Colonic mucosa (tissue), 4 donors: ENCODE measurements around the gene AK9. TPM values are rescaled to one million over a fixed set of nuclear protein-coding genes. Genes with fewer than 3 reads are reported as not detected.
"Not testable (repeated sequence)": the region's sequence is repeated elsewhere in the genome, so short reads cannot be mapped to it uniquely, and the experiment has no call there.

ENCODE experiments used
- DNase-seq: peaks from one replicate; pipeline ENCODE4 v3.0.0-alpha.2; 2020
- H3K27ac ChIP-seq: fragments of 200-600 bp; one replicate; pipeline ENCODE4 v1.8.0; 2021
- H3K27me3 ChIP-seq: fragments of 200-600 bp; one replicate; pipeline ENCODE4 v1.8.0; 2021
- H3K36me3 ChIP-seq: fragments of 200-600 bp; one replicate; pipeline ENCODE4 v1.8.0; 2021
- H3K4me1 ChIP-seq: fragments of 200-600 bp; one replicate; pipeline ENCODE4 v1.8.0; 2021; ENCODE audit warnings: mild to moderate bottlenecking
- H3K4me3 ChIP-seq: fragments of 200-600 bp; one replicate; pipeline ENCODE4 v1.8.0; 2021
- H3K9ac ChIP-seq, 2 donors: one replicate each; pipeline ENCODE4 v1.7.0; 2013; ENCODE audit warnings: control low read depth in 2 of 2, low read depth in 2 of 2, low read length in 2 of 2
- H3K9me3 ChIP-seq: fragments of 200-600 bp; one replicate; pipeline ENCODE4 v1.8.0; 2021
- intact Hi-C: fragments of 100-400 bp; cut with DNase I; formaldehyde crosslinking; loops from one replicate; pipeline ENCODE4 v1.14.1; 2022
- total RNA-seq, 2 donors: library from RNA; stranded (reverse); fragmentation: NEBNext Ultra II Directional in 1 of 2; extraction: Animal tissue kit (Norgen Biotek cat#: 25700) in 1 of 2; gene quantifications; one replicate each; pipeline ENCODE4 v1.2.1, GENCODE V29; 2021
- TF ChIP-seq, protein P1 (sequence below): fragments of 200-600 bp; IDR thresholded peaks from one replicate; pipeline ENCODE4 v1.8.0; 2022; ENCODE audit warnings: antibody characterized with exemption, mild to moderate bottlenecking
- donor health status: healthy.
- donor health status: DM: no; HTN: no; CAD: no.
- donor health status: DM: no; HTN: no; CAD: no.

AK9 gene
- total RNA-seq, 2 donors from 2014 or later, result 5.6 to 5.7 TPM

DNA sequence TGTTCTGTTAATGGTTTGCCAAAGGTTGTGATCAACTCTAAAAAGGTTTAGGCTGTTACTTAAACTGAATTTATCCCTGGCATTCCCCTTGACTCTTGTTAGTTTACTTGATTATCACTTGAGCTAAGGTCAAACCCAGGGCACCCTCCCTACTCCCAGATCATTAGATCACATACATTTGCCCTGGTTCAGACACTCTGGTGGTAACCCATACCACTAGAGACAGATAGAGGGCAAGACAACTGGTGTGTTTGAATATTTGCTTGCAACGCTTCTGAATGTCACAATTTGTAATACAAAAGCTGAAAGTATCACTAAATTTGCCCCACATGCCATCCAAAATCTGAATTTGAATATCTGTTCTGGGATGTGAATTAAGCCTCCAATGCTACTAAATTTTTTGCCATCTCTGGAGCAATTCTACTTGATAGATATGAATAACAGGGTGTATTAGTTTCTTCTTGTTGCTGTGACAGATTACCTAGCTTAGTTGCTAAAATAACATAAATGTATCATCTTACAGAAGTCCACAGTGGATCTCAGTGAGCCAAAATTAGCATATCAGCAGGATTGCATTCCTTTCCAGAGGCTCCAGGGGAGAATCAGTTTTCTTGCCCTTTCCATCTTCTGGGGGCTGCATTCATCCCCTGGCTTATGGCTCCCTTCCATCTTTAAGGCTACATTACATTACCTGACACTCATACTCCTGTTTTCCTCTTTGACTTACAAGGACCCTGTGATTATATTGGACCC is 45.4 kb upstream of the AK9 start:
- intact Hi-C loops, result no loop called here
- DNase-seq, result no peak
- no peaks in the 10 kb centered on the region for H3K4me1 ChIP-seq
- H3K27ac ChIP-seq, result no peak overlapping the region
- H3K36me3 ChIP-seq, result no peaks in the 10 kb centered on the region
- no peak overlapping the region for H3K4me3 ChIP-seq
- H3K9me3 ChIP-seq, result no peaks in the 10 kb centered on the region
- H3K9ac ChIP-seq, result no peak overlapping the region
- TF ChIP-seq, protein P1, sequence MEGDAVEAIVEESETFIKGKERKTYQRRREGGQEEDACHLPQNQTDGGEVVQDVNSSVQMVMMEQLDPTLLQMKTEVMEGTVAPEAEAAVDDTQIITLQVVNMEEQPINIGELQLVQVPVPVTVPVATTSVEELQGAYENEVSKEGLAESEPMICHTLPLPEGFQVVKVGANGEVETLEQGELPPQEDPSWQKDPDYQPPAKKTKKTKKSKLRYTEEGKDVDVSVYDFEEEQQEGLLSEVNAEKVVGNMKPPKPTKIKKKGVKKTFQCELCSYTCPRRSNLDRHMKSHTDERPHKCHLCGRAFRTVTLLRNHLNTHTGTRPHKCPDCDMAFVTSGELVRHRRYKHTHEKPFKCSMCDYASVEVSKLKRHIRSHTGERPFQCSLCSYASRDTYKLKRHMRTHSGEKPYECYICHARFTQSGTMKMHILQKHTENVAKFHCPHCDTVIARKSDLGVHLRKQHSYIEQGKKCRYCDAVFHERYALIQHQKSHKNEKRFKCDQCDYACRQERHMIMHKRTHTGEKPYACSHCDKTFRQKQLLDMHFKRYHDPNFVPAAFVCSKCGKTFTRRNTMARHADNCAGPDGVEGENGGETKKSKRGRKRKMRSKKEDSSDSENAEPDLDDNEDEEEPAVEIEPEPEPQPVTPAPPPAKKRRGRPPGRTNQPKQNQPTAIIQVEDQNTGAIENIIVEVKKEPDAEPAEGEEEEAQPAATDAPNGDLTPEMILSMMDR, result no peak
- no peaks in the 10 kb centered on the region for H3K27me3 ChIP-seq

DNA sequence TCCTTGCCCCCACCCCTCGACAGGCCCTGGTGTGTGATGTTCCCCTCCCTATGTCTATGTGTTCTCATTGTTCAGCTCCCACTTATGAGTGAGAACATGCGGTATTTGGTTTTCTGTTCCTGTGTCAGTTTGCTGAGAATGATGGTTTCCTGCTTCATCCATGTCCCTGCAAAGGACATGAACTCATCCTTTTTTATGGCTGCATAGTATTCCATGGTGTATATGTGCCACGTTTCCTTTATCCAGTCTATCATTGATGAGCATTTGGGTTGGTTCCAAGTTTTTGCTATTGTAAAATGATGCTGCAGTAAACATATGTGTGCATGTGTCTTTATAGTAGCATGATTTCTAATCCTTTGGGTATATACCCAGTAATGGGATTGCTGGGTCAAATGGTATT is 34.2 kb upstream of the AK9 start:
- H3K27ac ChIP-seq, H3K9me3 ChIP-seq, H3K27me3 ChIP-seq, H3K4me1 ChIP-seq, DNase-seq, H3K36me3 ChIP-seq, H3K4me3 ChIP-seq, intact Hi-C loops, H3K9ac ChIP-seq: not testable (repeated sequence)

DNA sequence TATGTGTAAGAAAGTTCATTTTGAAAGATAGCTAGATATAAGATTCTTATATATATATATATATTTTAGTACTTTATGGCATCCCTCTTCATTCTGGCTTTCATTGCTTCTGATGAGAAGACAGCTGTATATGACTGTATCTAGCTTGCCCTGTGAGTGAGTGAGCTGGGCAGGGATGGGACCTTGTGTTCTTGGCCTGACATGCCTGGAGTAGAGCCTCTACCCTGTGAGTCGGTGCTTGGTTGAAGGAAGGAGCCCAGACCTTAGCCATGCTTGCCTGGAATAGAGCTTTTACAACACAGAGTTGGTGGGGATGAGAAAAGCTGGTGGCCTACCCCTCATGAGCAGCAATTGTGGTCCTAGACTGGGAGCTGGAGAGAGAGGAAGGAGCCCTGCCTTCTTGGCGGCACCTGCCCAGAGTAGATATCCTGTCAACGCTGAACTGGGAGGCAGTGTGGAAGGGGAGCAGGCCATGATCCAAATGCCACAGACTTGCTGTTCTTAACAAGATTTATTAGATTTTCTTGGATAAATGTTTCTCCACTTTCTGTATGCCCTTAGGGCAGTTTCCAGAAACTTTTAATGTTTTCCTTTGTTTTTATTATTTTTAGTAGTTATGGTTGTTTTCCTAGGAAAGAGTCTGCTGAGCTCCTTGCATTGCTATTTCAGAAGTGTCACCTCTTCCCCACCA is 31.7 kb upstream of the AK9 start:
- intact Hi-C loops, result no loop called here
- H3K27me3 ChIP-seq, result no peaks in the 10 kb centered on the region
- no peak overlapping the region for H3K9ac ChIP-seq
- no peaks in the 10 kb centered on the region for H3K4me1 ChIP-seq
- H3K36me3 ChIP-seq, result no peaks in the 10 kb centered on the region
- no peak overlapping the region for H3K27ac ChIP-seq
- TF ChIP-seq, protein P1, result no peak
- no peak overlapping the region for H3K4me3 ChIP-seq
- no peaks in the 10 kb centered on the region for H3K9me3 ChIP-seq
- no peak for DNase-seq

DNA sequence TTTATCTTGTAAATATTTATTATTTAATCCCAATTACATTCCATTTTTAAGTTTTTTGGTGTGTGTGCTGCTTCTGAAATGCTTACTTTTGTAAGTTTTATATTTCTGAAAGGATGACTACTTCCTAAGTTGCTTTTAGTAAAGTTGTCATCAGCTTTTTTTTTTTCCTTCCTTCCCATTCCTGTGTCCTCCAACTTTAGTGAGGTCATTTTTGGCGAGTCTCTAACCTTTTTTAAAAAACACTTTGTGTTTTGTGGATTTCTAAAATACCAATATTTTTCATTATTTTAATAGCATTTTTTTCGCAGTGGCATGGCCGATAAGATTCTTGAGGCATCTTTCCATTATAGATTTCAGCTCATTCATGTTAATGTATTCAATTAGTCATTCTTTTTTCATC is 31.0 kb upstream of the AK9 start:
- H3K9ac ChIP-seq, result no peak overlapping the region
- no peaks in the 10 kb centered on the region for H3K36me3 ChIP-seq
- no peak for DNase-seq
- intact Hi-C loops, result no loop called here
- H3K27ac ChIP-seq, result no peak overlapping the region
- H3K4me3 ChIP-seq, result no peak overlapping the region
- no peaks in the 10 kb centered on the region for H3K9me3 ChIP-seq
- TF ChIP-seq, protein P1, result no peak
- H3K27me3 ChIP-seq, result no peaks in the 10 kb centered on the region
- H3K4me1 ChIP-seq, result no peaks in the 10 kb centered on the region

DNA sequence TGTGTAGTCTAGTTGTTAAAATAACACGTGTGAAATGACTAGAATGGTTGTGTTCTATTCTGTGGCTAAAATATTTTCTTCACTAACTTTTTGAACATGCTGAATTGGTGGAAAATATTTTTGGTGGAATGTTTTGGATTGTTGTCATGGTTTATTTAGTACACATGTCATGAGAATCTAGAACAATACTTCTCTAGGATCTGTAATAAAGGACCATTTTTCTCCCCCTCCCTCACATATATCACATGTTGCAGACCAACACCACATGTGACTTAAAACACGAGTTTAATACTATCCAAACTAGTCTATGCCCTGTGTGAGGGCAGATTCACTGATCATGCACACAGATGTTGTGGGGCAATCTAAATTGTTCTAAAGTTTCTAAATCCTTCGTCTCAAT is 29.3 kb upstream of the AK9 start:
- Histone ChIP-seq H3K4me1 (no peaks in the 10 kb centered on the region), H3K27ac (no peak overlapping the region), H3K4me3 (no peak overlapping the region), H3K9me3 (no peaks in the 10 kb centered on the region), H3K9ac (no peak overlapping the region), H3K36me3 (no peaks in the 10 kb centered on the region), H3K27me3 (no peaks in the 10 kb centered on the region)
- intact Hi-C loops, result no loop called here
- TF ChIP-seq, protein P1, result no peak
- DNase-seq, result no peak

DNA sequence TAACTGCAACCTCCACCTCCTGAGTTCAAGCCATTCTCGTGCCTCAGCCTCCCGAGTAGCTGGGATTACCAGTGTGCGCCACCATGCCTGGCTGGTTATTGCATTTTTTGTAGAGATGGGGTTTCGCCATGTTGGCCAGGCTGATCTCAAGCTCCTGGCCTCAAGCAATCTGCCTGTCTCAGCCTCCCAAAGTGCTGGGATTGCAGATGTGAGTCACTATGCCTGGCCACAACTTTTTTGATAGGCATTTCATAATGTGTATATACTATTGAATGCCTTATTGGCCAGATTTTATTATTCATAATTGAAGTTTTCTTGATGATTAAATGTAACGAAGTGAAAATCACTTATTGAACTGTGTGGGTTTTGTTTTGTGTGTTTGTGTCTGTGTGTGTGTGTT is 28.0 kb upstream of the AK9 start:
- no peaks in the 10 kb centered on the region for H3K27me3 ChIP-seq
- H3K9me3 ChIP-seq, result no peaks in the 10 kb centered on the region
- no peaks in the 10 kb centered on the region for H3K4me1 ChIP-seq
- no peak for DNase-seq
- no peak overlapping the region for H3K9ac ChIP-seq
- intact Hi-C loops, result no loop called here
- no peak overlapping the region for H3K27ac ChIP-seq
- no peaks in the 10 kb centered on the region for H3K36me3 ChIP-seq
- TF ChIP-seq, protein P1, result no peak
- H3K4me3 ChIP-seq, result no peak overlapping the region
